Astrocyte (in vitro differentiated cells and primary cell): ENCODE results near the gene MED12L.

Source experiments
- EZH2 ChIP-seq: IDR thresholded peaks from 2 replicates; pipeline ENCODE4 v1.6.1; 2012; ENCODE audit warnings: mild to moderate bottlenecking, low read length, inconsistent platforms; ENCODE audit not compliant: insufficient read depth
- TF ChIP-seq, protein P1 (sequence below): IDR thresholded peaks from 2 replicates; pipeline ENCODE4 v1.5.1; 2011; ENCODE audit warnings: low read depth, mild to moderate bottlenecking, inconsistent platforms, low read length, moderate library complexity; ENCODE audit not compliant: insufficient read depth

DNA sequence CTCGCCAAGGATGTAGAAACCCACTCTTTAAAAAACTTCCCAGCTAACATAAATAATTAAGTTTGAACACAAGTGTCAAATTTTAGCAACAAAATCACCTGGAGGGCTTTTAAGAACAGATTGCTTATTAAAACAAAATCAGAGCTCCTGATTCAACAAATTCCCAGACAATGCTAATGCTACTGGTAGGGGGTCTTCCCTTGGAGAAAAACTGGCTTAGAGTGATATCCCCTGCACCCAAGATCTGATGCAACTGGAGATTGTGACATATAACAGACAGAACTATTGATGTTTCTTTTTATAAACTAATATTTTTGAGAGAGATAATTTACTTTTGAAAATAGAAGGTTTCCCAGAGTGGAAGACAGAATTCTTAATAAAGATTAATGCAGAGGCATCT, 355.5 kb downstream of the MED12L start:
- TF ChIP-seq, protein P1, sequence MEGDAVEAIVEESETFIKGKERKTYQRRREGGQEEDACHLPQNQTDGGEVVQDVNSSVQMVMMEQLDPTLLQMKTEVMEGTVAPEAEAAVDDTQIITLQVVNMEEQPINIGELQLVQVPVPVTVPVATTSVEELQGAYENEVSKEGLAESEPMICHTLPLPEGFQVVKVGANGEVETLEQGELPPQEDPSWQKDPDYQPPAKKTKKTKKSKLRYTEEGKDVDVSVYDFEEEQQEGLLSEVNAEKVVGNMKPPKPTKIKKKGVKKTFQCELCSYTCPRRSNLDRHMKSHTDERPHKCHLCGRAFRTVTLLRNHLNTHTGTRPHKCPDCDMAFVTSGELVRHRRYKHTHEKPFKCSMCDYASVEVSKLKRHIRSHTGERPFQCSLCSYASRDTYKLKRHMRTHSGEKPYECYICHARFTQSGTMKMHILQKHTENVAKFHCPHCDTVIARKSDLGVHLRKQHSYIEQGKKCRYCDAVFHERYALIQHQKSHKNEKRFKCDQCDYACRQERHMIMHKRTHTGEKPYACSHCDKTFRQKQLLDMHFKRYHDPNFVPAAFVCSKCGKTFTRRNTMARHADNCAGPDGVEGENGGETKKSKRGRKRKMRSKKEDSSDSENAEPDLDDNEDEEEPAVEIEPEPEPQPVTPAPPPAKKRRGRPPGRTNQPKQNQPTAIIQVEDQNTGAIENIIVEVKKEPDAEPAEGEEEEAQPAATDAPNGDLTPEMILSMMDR = no peak
- no peak for TF ChIP-seq EZH2
